K562 (cell line): Measurements from ENCODE around the gene MMAB. TPM values are rescaled to one million over a fixed set of nuclear protein-coding genes. Genes with fewer than 3 reads are reported as not detected.

ENCODE experiments used
- ATAC-seq: fragments of 200-7000 bp; cut with Tn5 transposase; 3 replicates; pipeline ENCODE4 v1.9.1; 2020; ENCODE audit warnings: moderate library complexity
- BruUV-seq: library from RNA; stranded (reverse); fragments of 400-500 nt; replicated peaks from 2 replicates; lab custom pipeline; 2021; lab: Mats Ljungman, UMichigan
- CTCF ChIA-PET: fragments of 300-600 bp; formaldehyde crosslinking; extraction: SDS; loops from one replicate; lab custom pipeline; 2021; ENCODE audit warnings: low intra/inter-chr PET ratio; lab: Yijun Ruan, JAX
- POLR2A ChIA-PET: fragments of 300-600, 350-650 bp; sonication (Branson Sonifier 250); formaldehyde crosslinking; extraction: SDS; loops from one replicate; lab custom pipeline; 2021; ENCODE audit warnings: antibody characterized with exemption, inconsistent platforms; lab: Yijun Ruan, JAX
- DNase-seq, 4 experiments: peaks; one replicate each; pipeline versions ENCODE4 v3.0.0 to v3.0.0-alpha.2; 2011 to 2018; ENCODE audit warnings: low spot score in 3 of 4, mixed read lengths in 3 of 4; ENCODE audit errors: extremely low read depth in 1 of 4
- FAIRE-seq: peaks from 2 replicates; lab custom pipeline; 2011; peaks lifted over from hg19 to GRCh38; lab: Jason Lieb, UNC
- H2AFZ ChIP-seq: 2 replicates; pipeline ENCODE4 v1.6.0; 2011; ENCODE audit warnings: low read depth, low read length, control low read depth, inconsistent platforms
- H3K27ac ChIP-seq: fragments of 200-600 bp; 3 replicates; pipeline ENCODE4 v1.8.0; 2011; ENCODE audit warnings: low read depth, mild to moderate bottlenecking, control low read depth, inconsistent platforms, low read length, moderate library complexity, mixed read lengths; ENCODE audit errors: extremely low read depth
- H3K27me3 ChIP-seq, 2 experiments: fragments of 300-600 bp in 1 of 2; 2 replicates in 1 of 2; 3 replicates in 1 of 2; pipeline versions ENCODE4 v1.6.0 to v1.8.0; 2011; ENCODE audit warnings: inconsistent platforms in 2 of 2, low read length in 2 of 2, mild to moderate bottlenecking in 1 of 2, mixed read lengths in 1 of 2, moderate library complexity in 1 of 2; ENCODE audit not compliant: control insufficient read depth in 2 of 2, insufficient read depth in 2 of 2
- H3K36me3 ChIP-seq: fragments of 300-600 bp; 3 replicates; pipeline ENCODE4 v1.8.0; 2011; ENCODE audit warnings: mild to moderate bottlenecking, low read length, inconsistent platforms; ENCODE audit not compliant: control insufficient read depth, insufficient read depth
- H3K4me1 ChIP-seq, 2 experiments: fragments of 200-600 bp in 1 of 2; replicated peaks in 1 of 2; 2 replicates in 1 of 2; 3 replicates in 1 of 2; pipeline versions ENCODE4 v1.5.1 to v1.8.0; 2011; ENCODE audit warnings: inconsistent platforms in 2 of 2, low read length in 2 of 2, mild to moderate bottlenecking in 1 of 2, mixed read lengths in 1 of 2, moderate library complexity in 1 of 2; ENCODE audit not compliant: control insufficient read depth in 2 of 2, insufficient read depth in 2 of 2
- H3K4me2 ChIP-seq: 2 replicates; pipeline ENCODE4 v1.6.1; 2011; ENCODE audit warnings: low read length, control low read depth, inconsistent platforms, mixed read lengths; ENCODE audit not compliant: insufficient read depth
- H3K4me3 ChIP-seq: fragments of 200-600 bp; sonication (generic), shearing (Covaris generic); 2 replicates; pipeline ENCODE4 v1.5.1; 2016; ENCODE audit warnings: control low read depth, inconsistent platforms
- H3K79me2 ChIP-seq: fragments of 200-600 bp; 3 replicates; pipeline ENCODE4 v1.8.0; 2011; ENCODE audit warnings: low read length, inconsistent platforms; ENCODE audit not compliant: control insufficient read depth, insufficient read depth
- H3K9ac ChIP-seq, 2 experiments: 2 replicates each; pipeline versions ENCODE4 v1.6.0 to v1.6.1; 2011; ENCODE audit warnings: low read depth in 2 of 2, low read length in 2 of 2, control low read depth in 1 of 2, inconsistent platforms in 1 of 2, mild to moderate bottlenecking in 1 of 2, mixed read lengths in 1 of 2; ENCODE audit not compliant: insufficient read depth in 1 of 2
- H3K9me1 ChIP-seq: one replicate; pipeline ENCODE4 v1.6.0; 2011; ENCODE audit warnings: inconsistent platforms, mild to moderate bottlenecking, low read length, moderate library complexity; ENCODE audit not compliant: control insufficient read depth, insufficient read depth
- H3K9me3 ChIP-seq: replicated peaks from 2 replicates; pipeline ENCODE4 v1.5.1; 2011; ENCODE audit warnings: low read depth, low read length, inconsistent platforms; ENCODE audit not compliant: control insufficient read depth, insufficient read depth
- H4K20me1 ChIP-seq: replicated peaks from 2 replicates; pipeline ENCODE4 v1.6.1; 2011; ENCODE audit warnings: low read length, inconsistent platforms, mixed read lengths; ENCODE audit not compliant: control insufficient read depth, insufficient read depth
- BMI1 ChIP-seq: fragments of 150-350 bp; IDR thresholded peaks from 2 replicates; pipeline ENCODE4 v1.6.1; 2014; ENCODE audit warnings: low read length
- CCAR2 ChIP-seq: fragments of 200-400 bp; formaldehyde crosslinking; IDR thresholded peaks from 2 replicates; pipeline ENCODE4 v1.6.1; 2017; ENCODE audit warnings: mild to moderate bottlenecking, low read depth, low read length
- FOSL1 ChIP-seq: fragments of 200-800 bp; sonication (Bioruptor generic); conservative IDR thresholded peaks from 2 replicates; pipeline ENCODE4 v1.6.1; 2016; ENCODE audit warnings: missing genetic modification characterization, missing compliant biosample characterization
- MAFG ChIP-seq: fragments of 450-650 bp; conservative IDR thresholded peaks from 2 replicates; pipeline ENCODE4 v1.6.1; 2016; ENCODE audit warnings: missing genetic modification characterization, missing compliant biosample characterization
- MBD2 ChIP-seq: sonication (generic); IDR thresholded peaks from 2 replicates; pipeline ENCODE4 v1.6.1; 2016; ENCODE audit warnings: low read depth, borderline replicate concordance
- NCOA2 ChIP-seq, 2 experiments: fragments of 450-650 bp; IDR thresholded peaks; 2 replicates each; pipeline ENCODE4 v1.6.1; 2018; ENCODE audit warnings: mild to moderate bottlenecking in 2 of 2, moderate library complexity in 1 of 2; ENCODE audit not compliant: partially characterized antibody in 2 of 2
- NR2C1 ChIP-seq, 2 experiments: fragments of 450-650 bp; IDR thresholded peaks; 2 replicates each; pipeline ENCODE4 v1.6.1; 2017; ENCODE audit warnings: mild to moderate bottlenecking in 2 of 2, antibody characterized with exemption in 1 of 2, inconsistent platforms in 1 of 2, missing compliant biosample characterization in 1 of 2, missing genetic modification characterization in 1 of 2
- STAG1 ChIP-seq: sonication (generic); formaldehyde crosslinking; IDR thresholded peaks from 2 replicates; pipeline ENCODE4 v1.5.0; 2020; ENCODE audit warnings: missing genetic modification reagents, borderline replicate concordance
- ZNF507 ChIP-seq: conservative IDR thresholded peaks from 2 replicates; pipeline ENCODE4 v1.6.1; 2017; ENCODE audit warnings: missing genetic modification characterization, missing compliant biosample characterization
- ZNF561 ChIP-seq: fragments of 450-650 bp; formaldehyde crosslinking; conservative IDR thresholded peaks from 2 replicates; pipeline ENCODE4 v1.4.0; 2020; ENCODE audit warnings: mild to moderate bottlenecking, moderate library complexity
- WGBS: fragments of 100-300 bp; shearing (Covaris generic); methylation state at CpG from one replicate; pipeline ENCODE4 v1.1.6; 2016; ENCODE audit warnings: low coverage, mixed read lengths; ENCODE audit not compliant: insufficient coverage; ENCODE audit errors: missing lambda C conversion rate; 5-methylcytosine and 5-hydroxymethylcytosine counted together
- in situ Hi-C: fragments of 300-500 bp; cut with MboI; formaldehyde crosslinking; loops from 4 replicates; pipeline ENCODE4 v1.15.0; 2018; ENCODE audit warnings: inconsistent platforms, mixed read lengths
- intact Hi-C: fragments of 100-400 bp; cut with micrococcal nuclease; formaldehyde crosslinking; loops from 2 replicates; pipeline ENCODE4 v1.14.2; 2022
- polyA plus RNA-seq, 8 experiments: library from polyadenylated mRNA; depleted of rRNA in 4 of 8; stranded (reverse) in 5 of 8; unstranded in 3 of 8; fragments of >200 nt; fragmentation: Nextera tagmentation in 2 of 8; fragmentation: Illumina TruSeq in 1 of 8; extraction: Ambion mirVana in 2 of 8; extraction: Trizol in 1 of 8; gene quantifications; 2 replicates each; pipeline versions ENCODE4 v1.2.1 to v1.2.3, GENCODE V29; 2011 to 2014; ENCODE audit warnings: inconsistent platforms in 1 of 8, missing spikeins in 1 of 8
- total RNA-seq, 7 experiments: library from RNA; depleted of rRNA in 6 of 7; stranded (reverse); fragments of >200 nt in 6 of 7; fragmentation: Illumina TruSeq in 2 of 7; extraction: Trizol in 2 of 7; gene quantifications; 2 replicates each; pipeline versions ENCODE4 v1.2.1 to v1.2.3, GENCODE V29; 2011 to 2021; ENCODE audit warnings: low replicate concordance in 1 of 7
- TF ChIP-seq, protein P1 (sequence below): fragments of 250-450 bp; sonication (Bioruptor Pico); IDR thresholded peaks from 2 replicates; pipeline ENCODE4 v1.4.0; 2020; ENCODE audit warnings: mild to moderate bottlenecking, moderate library complexity

MMAB gene
- total and polyA plus RNA-seq, 9 of the 15 experiments (the other 6 are each of a cell fraction or from before 2014, with no cell fraction given), result 9.5 to 76.1 (median 46.2) TPM

DNA sequence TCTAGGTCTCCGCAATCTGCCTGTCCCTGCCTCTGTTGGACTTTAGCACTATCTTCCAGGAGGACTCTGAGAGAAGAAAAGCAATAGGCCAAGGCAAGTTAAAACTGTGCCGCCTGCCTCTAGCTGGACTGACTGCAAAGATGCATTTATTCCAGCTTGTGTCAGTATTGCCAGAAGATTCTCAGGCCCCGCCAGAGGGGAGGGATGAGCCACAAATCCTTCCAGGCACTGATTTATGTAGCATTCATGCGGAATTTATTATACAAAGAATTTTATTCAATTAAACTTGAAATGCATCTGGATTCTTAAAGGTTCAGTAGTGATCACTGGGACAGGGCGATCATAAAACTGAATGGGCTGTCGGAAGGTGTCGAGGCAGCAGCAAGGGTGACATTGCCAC lies 19.8 kb downstream of the MMAB start:
- Histone ChIP-seq H3K4me2 (no peak overlapping the region), H3K36me3 (no peaks in the 10 kb centered on the region; the same call in 2 of the 3 replicates), H3K27me3 (peaks cover 36 to 51% of the 10 kb centered on the region in 2 experiments), H4K20me1 (peaks cover 19% of the 10 kb centered on the region), H3K9me3 (no peaks in the 10 kb centered on the region), H3K9ac (no peak overlapping the region), H3K9me1 (peaks cover 3% of the 10 kb centered on the region), H3K27ac (no peak overlapping the region), H2AFZ (no peak overlapping the region), H3K4me3 (no peak overlapping the region), H3K4me1 (no peaks in the 10 kb centered on the region; a peak in 1 of 5 replicates), H3K79me2 (no peaks in the 10 kb centered on the region)
- TF ChIP-seq STAG1 (CRISPR knock-in tag), result no peak
- no peak for TF ChIP-seq CCAR2
- no peak for TF ChIP-seq NCOA2 (IDR thresholded peaks at IDR 0.05; ENCODE audit: partially characterized antibody in 2 of 2)
- no peak for TF ChIP-seq NR2C1 (IDR thresholded peaks at IDR 0.05)
- no peak for TF ChIP-seq NR2C1 (tag; IDR thresholded peaks at IDR 0.05)
- no peak for TF ChIP-seq FOSL1 (tag)
- no peak for TF ChIP-seq ZNF507 (tag)
- no peak for TF ChIP-seq ZNF561 (CRISPR knock-in tag)
- TF ChIP-seq BMI1, result no peak
- TF ChIP-seq, protein P1, sequence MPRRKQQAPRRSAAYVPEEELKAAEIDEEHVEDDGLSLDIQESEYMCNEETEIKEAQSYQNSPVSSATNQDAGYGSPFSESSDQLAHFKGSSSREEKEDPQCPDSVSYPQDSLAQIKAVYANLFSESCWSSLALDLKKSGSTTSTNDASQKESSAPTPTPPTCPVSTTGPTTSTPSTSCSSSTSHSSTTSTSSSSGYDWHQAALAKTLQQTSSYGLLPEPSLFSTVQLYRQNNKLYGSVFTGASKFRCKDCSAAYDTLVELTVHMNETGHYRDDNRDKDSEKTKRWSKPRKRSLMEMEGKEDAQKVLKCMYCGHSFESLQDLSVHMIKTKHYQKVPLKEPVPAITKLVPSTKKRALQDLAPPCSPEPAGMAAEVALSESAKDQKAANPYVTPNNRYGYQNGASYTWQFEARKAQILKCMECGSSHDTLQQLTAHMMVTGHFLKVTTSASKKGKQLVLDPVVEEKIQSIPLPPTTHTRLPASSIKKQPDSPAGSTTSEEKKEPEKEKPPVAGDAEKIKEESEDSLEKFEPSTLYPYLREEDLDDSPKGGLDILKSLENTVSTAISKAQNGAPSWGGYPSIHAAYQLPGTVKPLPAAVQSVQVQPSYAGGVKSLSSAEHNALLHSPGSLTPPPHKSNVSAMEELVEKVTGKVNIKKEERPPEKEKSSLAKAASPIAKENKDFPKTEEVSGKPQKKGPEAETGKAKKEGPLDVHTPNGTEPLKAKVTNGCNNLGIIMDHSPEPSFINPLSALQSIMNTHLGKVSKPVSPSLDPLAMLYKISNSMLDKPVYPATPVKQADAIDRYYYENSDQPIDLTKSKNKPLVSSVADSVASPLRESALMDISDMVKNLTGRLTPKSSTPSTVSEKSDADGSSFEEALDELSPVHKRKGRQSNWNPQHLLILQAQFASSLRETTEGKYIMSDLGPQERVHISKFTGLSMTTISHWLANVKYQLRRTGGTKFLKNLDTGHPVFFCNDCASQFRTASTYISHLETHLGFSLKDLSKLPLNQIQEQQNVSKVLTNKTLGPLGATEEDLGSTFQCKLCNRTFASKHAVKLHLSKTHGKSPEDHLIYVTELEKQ (CRISPR knock-in tag), result no peak
- TF ChIP-seq MAFG (tag), result no peak
- TF ChIP-seq MBD2, result no peak
- in situ Hi-C loops, result no loop called here
- POLR2A ChIA-PET, result interaction anchor here (1.0 to 2.1 kb wide), 2 partner anchors 8 to 9 kb away, joined by 3 to 7 read pairs; no protein-coding TSS in a partner anchor
- no peak for DNase-seq
- CTCF ChIA-PET, result no interaction called here
- no peak for FAIRE-seq
- no peak for ATAC-seq
- intact Hi-C loops, result no loop called here
- 12% methylated on average over 7 of the region's 7 CpGs for WGBS
- no TSS peak for BruUV-seq
